GM04504 (cell line): ENCODE measurements around the gene METTL16.

ENCODE experiments used
- DNase-seq: peaks from one replicate; pipeline ENCODE4 v3.0.0-alpha.2; 2012; ENCODE audit warnings: low read depth

Gene METTL16

DNA sequence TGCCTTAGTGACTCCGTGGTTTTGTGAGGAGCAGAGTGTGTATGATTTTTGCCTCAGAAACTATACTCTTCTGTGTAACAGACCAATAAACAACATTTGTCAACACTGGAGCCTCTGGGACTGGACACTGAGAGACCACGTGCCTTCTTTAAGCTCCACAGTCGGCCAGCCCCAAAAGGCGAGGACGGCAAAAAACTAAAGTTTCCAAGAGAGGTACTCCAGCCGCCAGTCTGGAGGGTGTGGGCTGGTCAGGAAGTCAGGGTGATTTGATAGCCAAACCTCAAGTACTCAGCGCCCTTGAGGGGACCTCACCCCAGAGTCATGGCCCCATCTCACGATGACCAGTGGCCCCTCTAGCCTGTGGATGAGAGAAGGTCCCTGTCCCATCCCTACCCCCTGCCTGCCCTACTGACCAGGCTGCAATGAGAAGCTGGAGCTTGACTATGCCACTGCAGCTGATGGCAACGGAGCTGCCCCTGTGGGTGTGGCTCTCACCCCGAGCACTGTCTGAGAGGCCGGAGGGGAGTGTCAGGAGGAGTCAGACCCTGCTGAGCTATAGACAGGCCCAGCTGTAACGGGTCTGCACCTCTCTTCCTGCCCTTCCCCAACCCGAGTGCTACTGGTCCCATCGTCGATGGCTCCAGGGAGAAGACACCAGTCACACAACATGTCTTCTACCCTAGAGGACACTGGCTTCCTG, 130.6 kb downstream of the METTL16 start:
- DNase-seq, result no peak

GRCh38 chr17:2380226-2380922, 131.3 kb downstream of the METTL16 start:
- DNase-seq, result no peak

DNA sequence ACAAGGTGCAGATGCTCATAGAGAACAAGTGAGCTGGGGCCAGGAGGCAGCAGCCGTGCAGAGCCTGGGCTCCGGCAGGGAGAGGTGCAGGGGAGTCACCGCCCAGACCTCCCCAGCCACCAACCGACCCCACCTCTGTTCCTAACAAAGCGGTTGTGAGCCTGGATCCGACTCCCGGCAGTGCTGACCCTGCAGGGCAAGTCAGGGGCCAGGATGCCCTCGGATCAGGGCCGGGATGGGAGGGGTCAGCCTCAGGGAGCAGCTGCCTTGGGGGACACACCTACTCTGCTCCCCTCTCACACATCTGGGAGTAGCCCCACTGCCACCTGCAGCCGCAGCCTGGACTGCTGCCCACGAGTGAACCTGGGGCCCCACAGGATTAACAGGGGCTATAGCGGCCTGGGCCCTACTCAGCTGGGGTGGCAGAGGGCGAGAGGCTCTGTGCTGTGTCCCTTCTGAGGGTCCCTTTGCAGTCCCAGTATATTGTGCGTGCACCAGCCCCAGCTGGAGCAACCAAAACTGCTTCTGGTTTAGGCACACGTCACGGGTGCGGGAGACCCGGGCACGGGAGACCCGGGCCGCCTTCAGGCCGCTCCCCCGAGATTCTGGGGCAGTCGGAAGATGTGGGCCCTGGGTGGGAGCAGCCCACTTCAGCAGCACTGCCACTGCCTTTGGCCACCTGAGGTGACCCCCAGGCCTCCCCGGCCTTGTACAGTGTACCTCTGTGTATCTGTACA, 132.0 kb downstream of the METTL16 start:
- no peak for DNase-seq

- DNase-seq, result no peak
Observed at GRCh38 chr17:2378905-2379304, 132.8 kb downstream of the METTL16 start.

DNA sequence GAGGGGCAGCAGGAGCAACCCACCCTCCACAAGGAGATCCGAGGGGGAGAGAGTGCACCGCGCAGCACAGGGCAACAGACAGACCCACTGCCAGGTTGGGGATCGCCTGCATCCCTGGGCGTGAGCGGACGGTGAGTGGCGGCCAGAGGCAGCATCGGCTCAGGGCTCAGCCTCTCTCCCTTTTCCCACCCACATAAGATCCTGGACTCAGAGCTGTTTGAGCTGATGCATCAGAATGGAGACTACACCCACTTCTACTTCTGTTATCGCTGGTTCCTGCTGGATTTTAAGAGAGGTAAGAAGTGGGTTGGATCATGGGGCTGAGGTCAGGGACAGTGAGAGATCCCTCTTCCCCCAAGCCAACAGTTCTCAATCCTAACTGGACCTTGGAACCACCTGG, 134.0 kb downstream of the METTL16 start:
- no peak for DNase-seq

DNA sequence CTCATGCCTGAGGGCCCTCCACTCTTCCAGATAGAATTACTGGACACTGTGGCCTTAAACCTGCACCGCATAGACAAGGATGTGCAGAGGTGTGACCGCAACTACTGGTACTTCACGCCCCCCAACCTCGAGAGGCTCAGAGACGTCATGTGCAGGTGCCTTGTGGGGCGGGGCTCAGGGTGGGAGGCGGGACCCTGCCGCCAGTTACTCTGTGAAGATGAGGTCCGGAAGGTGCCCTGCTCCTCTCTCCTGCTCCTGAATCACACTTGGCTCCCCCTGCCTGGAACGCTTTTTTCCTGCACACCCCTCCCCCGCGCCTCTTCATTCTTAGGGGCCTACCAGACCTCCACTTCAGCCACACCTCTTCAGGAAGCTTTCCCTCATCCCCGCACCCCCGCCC, 135.6 kb downstream of the METTL16 start:
- no peak for DNase-seq

- no peak for DNase-seq
Observed at GRCh38 chr17:2375406-2375805, 136.3 kb downstream of the METTL16 start.

GRCh38 chr17:2374549-2375285, 137.0 kb downstream of the METTL16 start:
- DNase-seq, result no peak

GRCh38 chr17:2373179-2373578, 138.5 kb downstream of the METTL16 start:
- DNase-seq, result no peak

DNA sequence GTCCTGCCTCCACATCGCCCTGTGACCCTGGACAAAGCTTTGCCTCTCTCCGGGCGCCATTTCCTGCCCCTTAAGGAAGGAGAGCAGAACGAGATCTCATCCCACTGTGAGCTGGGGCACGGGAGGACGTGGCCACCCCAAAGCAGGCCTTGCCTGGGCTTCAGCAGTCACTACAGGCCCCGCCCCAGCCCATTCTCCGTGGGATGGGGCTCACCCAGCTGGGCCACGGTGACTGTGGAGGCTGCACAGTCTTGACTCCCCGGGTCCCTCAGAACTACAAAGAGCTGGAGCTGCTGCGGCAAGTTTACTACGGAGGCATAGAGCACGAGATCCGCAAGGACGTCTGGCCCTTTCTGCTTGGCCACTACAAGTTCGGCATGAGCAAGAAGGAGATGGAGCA, 139.0 kb downstream of the METTL16 start:
- no peak for DNase-seq

GRCh38 chr17:2372180-2372579, 139.5 kb downstream of the METTL16 start:
- DNase-seq, result no peak

DNA sequence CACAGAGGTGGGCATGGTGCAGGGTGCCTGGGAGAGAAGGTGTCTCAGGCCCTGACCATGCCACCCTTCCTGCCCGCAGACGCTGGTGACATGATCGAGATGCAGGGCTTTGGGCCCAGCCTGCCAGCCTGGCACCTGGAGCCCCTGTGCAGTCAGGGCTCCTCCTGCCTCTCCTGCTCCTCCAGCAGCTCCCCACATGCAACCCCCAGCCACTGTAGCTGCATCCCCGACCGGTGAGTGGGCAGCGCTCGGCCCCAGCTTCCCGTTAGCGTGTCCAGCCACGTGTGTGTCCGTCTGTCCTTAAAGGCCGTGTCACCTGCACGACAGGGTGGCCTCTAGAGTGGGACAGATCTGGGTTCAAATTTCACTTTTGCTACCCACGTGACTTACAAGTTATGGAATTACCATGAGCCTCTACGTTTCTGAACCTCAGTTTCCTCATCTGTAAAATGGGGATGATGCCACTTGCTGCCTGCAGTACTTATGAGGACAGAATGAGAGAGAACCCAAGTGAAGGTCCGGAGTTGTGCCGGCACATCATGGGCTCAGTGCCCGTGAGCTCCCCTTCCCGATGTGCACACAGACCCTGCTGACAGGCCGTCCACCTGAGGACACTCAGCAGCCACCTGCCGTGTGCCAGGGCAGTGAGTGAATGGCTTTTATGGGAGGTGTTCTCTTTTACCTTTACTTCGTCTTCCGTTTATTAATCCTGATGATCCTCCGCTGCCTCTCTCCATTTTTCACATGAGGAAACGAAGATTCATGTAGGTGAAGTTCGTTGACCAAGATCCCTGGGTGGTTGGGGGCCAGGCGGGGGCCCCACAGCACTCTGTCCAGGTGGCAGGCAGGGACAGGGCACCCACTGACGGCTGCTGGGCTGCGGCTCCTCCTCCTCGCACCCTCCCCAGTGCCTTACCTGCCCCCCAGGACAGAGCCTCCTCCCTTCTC, 140.2 kb downstream of the METTL16 start:
- DNase-seq, result no peak

- DNase-seq, result no peak
Observed at GRCh38 chr17:2370211-2370589, 141.5 kb downstream of the METTL16 start.

- no peak for DNase-seq
Observed at GRCh38 chr17:2369551-2370210, 142.0 kb downstream of the METTL16 start.

GRCh38 chr17:2369039-2369438, 142.6 kb downstream of the METTL16 start:
- no peak for DNase-seq

DNA sequence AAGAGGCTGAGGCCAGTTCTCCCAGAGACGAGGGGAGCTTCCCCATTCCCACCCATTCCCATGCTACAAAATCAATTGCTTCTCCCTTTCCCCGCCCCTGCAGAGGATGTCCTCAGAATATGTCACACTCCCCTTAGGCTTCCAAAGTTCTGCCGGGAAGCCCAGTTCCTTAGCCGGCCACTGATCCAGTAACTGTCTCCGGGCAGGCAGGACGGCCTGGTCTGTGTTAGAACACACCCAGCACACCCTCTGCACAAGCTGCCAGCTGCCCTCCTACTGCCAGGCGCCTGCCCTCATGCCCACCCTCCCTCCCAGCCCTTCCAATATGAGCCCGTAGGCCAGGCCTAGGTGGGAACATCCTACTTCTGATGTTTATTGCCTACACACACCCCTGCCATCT, 143.3 kb downstream of the METTL16 start:
- DNase-seq, result no peak

DNA sequence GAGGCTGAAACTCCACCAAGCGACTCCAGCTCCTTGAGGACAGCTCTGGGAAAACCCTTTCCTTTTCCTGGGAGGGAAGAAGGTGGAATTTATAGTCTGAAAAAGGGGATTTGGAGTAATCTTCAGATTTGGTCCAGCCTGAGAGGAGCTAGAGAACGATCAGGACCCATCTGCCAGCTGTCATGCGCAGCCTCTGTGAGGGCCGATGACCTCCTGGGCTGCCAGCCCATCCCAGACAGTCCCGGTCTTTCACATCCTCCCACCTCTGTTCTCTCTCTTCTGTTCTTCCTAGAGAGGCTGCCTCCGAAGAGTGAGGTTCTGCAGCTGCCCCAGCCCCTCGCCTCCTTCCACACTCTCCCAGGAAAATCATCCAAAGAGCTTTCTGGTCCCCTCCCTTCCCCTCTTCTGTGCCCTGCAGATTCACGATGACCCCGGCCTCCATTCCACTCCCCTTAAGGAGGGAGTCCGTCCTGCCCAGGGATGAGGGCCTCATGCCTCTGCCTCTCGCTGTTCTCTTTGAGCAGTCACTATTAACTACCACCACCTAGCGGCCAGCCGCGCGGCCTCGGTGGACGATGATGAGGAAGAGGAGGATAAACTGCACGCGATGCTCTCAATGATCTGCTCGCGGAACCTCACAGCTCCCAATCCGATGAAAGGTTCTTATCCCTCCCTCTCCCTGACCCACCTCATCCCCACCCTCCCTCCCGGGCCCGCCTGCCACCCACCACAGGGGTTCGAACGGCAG, 144.8 kb downstream of the METTL16 start:
- no peak for DNase-seq
